SK-N-SH treated with all-trans-retinoic acid at 6 μM for 48 hours (cell line): ENCODE data around the gene ANKRD45.

Source experiments
- ATAC-seq: fragments of 200-7000 bp; cut with Tn5 transposase; 3 replicates; pipeline ENCODE4 v1.9.1; 2020; ENCODE audit warnings: mild to moderate bottlenecking, moderate library complexity
- ARNTL ChIP-seq: fragments of 450-650 bp; formaldehyde crosslinking; IDR thresholded peaks from 2 replicates; pipeline ENCODE4 v1.5.0; 2020; ENCODE audit warnings: low read depth, mild to moderate bottlenecking, moderate library complexity, borderline replicate concordance
- BACH2 ChIP-seq: fragments of 250-450 bp; sonication (Bioruptor Pico); IDR thresholded peaks from 2 replicates; pipeline ENCODE4 v1.9.0; 2021; ENCODE audit warnings: mild to moderate bottlenecking, borderline replicate concordance
- ESRRG ChIP-seq: fragments of 250-450 bp; sonication (Bioruptor Pico); IDR thresholded peaks from 2 replicates; pipeline ENCODE4 v1.6.1; 2021; ENCODE audit warnings: mild to moderate bottlenecking
- GLIS3 ChIP-seq: fragments of 250-450 bp; sonication (Bioruptor Pico); IDR thresholded peaks from 2 replicates; pipeline ENCODE4 v1.5.0; 2020; ENCODE audit warnings: mild to moderate bottlenecking, moderate library complexity
- ISL1 ChIP-seq: fragments of 250-450 bp; sonication (Bioruptor Pico); IDR thresholded peaks from 2 replicates; pipeline ENCODE4 v2.1.2; 2022; ENCODE audit warnings: mild to moderate bottlenecking, moderate library complexity
- OSR1 ChIP-seq: fragments of 250-450 bp; sonication (Bioruptor Pico); IDR thresholded peaks from 2 replicates; pipeline ENCODE4 v1.8.0; 2022; ENCODE audit warnings: moderate library complexity, mild to moderate bottlenecking, inconsistent platforms
- RARB ChIP-seq: fragments of 250-450 bp; sonication (Bioruptor Pico); IDR thresholded peaks from 2 replicates; pipeline ENCODE4 v1.8.0; 2021; ENCODE audit warnings: mild to moderate bottlenecking, moderate library complexity
- TCF4 ChIP-seq: fragments of 250-450 bp; sonication (Bioruptor Pico); IDR thresholded peaks from 2 replicates; pipeline ENCODE4 v1.8.0; 2021; ENCODE audit warnings: mild to moderate bottlenecking, moderate library complexity, borderline replicate concordance
- TOX ChIP-seq: fragments of 250-450 bp; sonication (Bioruptor Pico); IDR thresholded peaks from 2 replicates; pipeline ENCODE4 v1.8.0; 2021; ENCODE audit warnings: mild to moderate bottlenecking, moderate library complexity, borderline replicate concordance
- ZFP3 ChIP-seq: fragments of 250-450 bp; sonication (Bioruptor Pico); IDR thresholded peaks from 2 replicates; pipeline ENCODE4 v1.5.0; 2020; ENCODE audit warnings: mild to moderate bottlenecking, moderate library complexity
- ZFP30 ChIP-seq: fragments of 450-650 bp; formaldehyde crosslinking; IDR thresholded peaks from 2 replicates; pipeline ENCODE4 v1.5.0; 2022; ENCODE audit warnings: mild to moderate bottlenecking, moderate library complexity
- ZNF565 ChIP-seq: fragments of 450-650 bp; formaldehyde crosslinking; conservative IDR thresholded peaks from 2 replicates; pipeline ENCODE4 v1.5.0; 2020; ENCODE audit warnings: low read depth, mild to moderate bottlenecking, moderate library complexity
- ZNF70 ChIP-seq: fragments of 450-650 bp; formaldehyde crosslinking; IDR thresholded peaks from 2 replicates; pipeline ENCODE4 v1.5.0; 2020; ENCODE audit warnings: mild to moderate bottlenecking, moderate library complexity
- ZNF8 ChIP-seq: fragments of 450-650 bp; formaldehyde crosslinking; IDR thresholded peaks from 2 replicates; pipeline ENCODE4 v1.5.0; 2020; ENCODE audit warnings: mild to moderate bottlenecking, moderate library complexity
- TF ChIP-seq, protein P1 (sequence below): fragments of 250-450 bp; sonication (Bioruptor Pico); IDR thresholded peaks from 2 replicates; pipeline ENCODE4 v1.5.1; 2020; ENCODE audit warnings: low read depth, mild to moderate bottlenecking, moderate library complexity
- TF ChIP-seq, protein P2 (sequence below): fragments of 250-450 bp; sonication (Bioruptor Pico); IDR thresholded peaks from 2 replicates; pipeline ENCODE4 v1.5.0; 2020; ENCODE audit warnings: mild to moderate bottlenecking, moderate library complexity
- TF ChIP-seq, protein P3 (sequence below): fragments of 250-450 bp; sonication (Bioruptor Pico); IDR thresholded peaks from 2 replicates; pipeline ENCODE4 v1.8.0; 2021; ENCODE audit warnings: low read depth, mild to moderate bottlenecking, moderate library complexity, borderline replicate concordance
- TF ChIP-seq, protein P4 (sequence below): fragments of 250-450 bp; sonication (Bioruptor Pico); IDR thresholded peaks from 2 replicates; pipeline ENCODE4 v1.5.1; 2021; ENCODE audit warnings: mild to moderate bottlenecking, moderate library complexity
- TF ChIP-seq, protein P5 (sequence below): fragments of 250-450 bp; sonication (Bioruptor Pico); IDR thresholded peaks from 2 replicates; pipeline ENCODE4 v1.8.0; 2020; ENCODE audit warnings: mild to moderate bottlenecking, moderate library complexity, borderline replicate concordance

ANKRD45 gene, protein sequence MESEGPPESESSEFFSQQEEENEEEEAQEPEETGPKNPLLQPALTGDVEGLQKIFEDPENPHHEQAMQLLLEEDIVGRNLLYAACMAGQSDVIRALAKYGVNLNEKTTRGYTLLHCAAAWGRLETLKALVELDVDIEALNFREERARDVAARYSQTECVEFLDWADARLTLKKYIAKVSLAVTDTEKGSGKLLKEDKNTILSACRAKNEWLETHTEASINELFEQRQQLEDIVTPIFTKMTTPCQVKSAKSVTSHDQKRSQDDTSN

DNA sequence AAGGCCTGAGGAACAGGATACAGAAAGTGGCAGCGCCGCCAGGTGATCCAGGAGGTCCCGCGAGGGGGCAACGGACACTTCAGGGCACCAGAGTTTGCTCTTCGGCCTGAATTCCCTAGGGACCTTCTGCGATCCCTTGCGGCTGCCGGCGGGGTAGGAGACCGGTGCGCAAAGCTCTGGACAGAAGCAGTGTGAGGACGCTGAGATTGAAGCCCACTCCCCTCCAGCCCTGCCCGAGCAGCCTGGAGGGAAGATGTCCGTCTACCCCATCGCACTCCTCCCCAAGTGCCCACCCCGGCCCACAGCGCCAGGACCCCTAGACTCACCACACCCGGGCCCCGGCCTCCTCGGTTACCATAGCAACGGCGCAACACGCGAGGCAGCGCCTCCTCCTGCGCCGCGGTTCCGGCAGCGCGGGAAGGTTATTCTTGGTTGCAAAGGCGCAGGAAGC lies at the start of gene ANKRD45:
Gene ANKRD45, minus strand, starts transcription at position 361 of the 451 bp plus-strand sequence. CDS start 10,433 bp downstream, outside the sequence.
- ATAC-seq, result peak; percentile 95
- no peak for TF ChIP-seq GLIS3
- no peak for TF ChIP-seq TCF4 (CRISPR knock-in tag)
- no peak for TF ChIP-seq RARB (CRISPR knock-in tag)
- TF ChIP-seq, protein P1, sequence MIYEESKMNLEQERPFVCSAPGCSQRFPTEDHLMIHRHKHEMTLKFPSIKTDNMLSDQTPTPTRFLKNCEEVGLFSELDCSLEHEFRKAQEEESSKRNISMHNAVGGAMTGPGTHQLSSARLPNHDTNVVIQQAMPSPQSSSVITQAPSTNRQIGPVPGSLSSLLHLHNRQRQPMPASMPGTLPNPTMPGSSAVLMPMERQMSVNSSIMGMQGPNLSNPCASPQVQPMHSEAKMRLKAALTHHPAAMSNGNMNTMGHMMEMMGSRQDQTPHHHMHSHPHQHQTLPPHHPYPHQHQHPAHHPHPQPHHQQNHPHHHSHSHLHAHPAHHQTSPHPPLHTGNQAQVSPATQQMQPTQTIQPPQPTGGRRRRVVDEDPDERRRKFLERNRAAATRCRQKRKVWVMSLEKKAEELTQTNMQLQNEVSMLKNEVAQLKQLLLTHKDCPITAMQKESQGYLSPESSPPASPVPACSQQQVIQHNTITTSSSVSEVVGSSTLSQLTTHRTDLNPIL (CRISPR knock-in tag), result no peak
- no peak for TF ChIP-seq ARNTL (CRISPR knock-in tag)
- TF ChIP-seq ZFP30 (CRISPR knock-in tag), result no peak
- TF ChIP-seq, protein P2, sequence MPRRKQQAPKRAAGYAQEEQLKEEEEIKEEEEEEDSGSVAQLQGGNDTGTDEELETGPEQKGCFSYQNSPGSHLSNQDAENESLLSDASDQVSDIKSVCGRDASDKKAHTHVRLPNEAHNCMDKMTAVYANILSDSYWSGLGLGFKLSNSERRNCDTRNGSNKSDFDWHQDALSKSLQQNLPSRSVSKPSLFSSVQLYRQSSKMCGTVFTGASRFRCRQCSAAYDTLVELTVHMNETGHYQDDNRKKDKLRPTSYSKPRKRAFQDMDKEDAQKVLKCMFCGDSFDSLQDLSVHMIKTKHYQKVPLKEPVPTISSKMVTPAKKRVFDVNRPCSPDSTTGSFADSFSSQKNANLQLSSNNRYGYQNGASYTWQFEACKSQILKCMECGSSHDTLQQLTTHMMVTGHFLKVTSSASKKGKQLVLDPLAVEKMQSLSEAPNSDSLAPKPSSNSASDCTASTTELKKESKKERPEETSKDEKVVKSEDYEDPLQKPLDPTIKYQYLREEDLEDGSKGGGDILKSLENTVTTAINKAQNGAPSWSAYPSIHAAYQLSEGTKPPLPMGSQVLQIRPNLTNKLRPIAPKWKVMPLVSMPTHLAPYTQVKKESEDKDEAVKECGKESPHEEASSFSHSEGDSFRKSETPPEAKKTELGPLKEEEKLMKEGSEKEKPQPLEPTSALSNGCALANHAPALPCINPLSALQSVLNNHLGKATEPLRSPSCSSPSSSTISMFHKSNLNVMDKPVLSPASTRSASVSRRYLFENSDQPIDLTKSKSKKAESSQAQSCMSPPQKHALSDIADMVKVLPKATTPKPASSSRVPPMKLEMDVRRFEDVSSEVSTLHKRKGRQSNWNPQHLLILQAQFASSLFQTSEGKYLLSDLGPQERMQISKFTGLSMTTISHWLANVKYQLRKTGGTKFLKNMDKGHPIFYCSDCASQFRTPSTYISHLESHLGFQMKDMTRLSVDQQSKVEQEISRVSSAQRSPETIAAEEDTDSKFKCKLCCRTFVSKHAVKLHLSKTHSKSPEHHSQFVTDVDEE (CRISPR knock-in tag), result no peak
- TF ChIP-seq, protein P3, sequence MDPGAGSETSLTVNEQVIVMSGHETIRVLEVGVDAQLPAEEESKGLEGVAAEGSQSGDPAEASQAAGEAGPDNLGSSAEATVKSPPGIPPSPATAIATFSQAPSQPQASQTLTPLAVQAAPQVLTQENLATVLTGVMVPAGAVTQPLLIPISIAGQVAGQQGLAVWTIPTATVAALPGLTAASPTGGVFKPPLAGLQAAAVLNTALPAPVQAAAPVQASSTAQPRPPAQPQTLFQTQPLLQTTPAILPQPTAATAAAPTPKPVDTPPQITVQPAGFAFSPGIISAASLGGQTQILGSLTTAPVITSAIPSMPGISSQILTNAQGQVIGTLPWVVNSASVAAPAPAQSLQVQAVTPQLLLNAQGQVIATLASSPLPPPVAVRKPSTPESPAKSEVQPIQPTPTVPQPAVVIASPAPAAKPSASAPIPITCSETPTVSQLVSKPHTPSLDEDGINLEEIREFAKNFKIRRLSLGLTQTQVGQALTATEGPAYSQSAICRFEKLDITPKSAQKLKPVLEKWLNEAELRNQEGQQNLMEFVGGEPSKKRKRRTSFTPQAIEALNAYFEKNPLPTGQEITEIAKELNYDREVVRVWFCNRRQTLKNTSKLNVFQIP (CRISPR knock-in tag), result no peak
- TF ChIP-seq ZNF70 (CRISPR knock-in tag), result no peak
- TF ChIP-seq, protein P4, sequence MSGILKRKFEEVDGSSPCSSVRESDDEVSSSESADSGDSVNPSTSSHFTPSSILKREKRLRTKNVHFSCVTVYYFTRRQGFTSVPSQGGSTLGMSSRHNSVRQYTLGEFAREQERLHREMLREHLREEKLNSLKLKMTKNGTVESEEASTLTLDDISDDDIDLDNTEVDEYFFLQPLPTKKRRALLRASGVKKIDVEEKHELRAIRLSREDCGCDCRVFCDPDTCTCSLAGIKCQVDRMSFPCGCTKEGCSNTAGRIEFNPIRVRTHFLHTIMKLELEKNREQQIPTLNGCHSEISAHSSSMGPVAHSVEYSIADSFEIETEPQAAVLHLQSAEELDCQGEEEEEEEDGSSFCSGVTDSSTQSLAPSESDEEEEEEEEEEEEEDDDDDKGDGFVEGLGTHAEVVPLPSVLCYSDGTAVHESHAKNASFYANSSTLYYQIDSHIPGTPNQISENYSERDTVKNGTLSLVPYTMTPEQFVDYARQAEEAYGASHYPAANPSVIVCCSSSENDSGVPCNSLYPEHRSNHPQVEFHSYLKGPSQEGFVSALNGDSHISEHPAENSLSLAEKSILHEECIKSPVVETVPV (CRISPR knock-in tag), result no peak
- no peak for TF ChIP-seq ZFP3 (CRISPR knock-in tag)
- TF ChIP-seq ESRRG (CRISPR knock-in tag), result no peak

DNA sequence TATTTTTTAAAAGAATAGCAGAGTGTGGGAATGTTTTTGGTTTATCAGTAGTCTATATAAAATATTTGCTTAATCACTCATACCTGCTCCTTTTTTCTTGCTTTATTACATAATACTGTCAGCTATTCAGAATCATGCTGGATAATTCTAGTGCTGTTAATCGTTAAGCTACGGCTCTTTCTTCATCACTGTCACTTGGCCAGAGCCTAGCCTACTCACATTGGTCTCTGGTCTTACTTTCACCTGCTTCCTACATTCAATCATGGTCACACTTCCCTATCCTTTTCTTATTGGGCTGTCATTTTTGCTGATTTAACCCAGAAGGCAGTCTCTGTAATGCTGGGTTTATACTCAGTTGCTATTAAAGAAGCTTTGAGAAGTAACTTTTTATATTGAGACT lies 47.6 kb upstream of the ANKRD45 start:
- no peak for TF ChIP-seq GLIS3
- TF ChIP-seq ISL1 (CRISPR knock-in tag), result no peak
- TF ChIP-seq TOX (CRISPR knock-in tag), result no peak
- ATAC-seq, result no peak

DNA sequence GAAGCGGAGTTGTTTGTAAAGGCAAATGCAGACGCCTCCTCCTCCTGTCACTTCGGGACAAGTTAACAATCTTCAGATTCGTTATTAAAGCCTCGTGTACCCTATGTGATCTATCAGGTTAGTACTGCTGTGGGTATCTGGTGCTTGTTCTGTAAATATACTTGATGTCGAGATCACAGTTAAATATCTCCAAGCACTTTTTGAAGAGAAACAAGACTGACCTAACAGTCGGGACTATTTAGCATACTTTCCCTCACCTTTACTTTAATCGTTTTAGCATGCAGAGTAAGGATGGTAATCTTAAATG lies 45.8 kb upstream of the ANKRD45 start:
- ATAC-seq, result no peak; the same call in 2 of the 3 replicates

DNA sequence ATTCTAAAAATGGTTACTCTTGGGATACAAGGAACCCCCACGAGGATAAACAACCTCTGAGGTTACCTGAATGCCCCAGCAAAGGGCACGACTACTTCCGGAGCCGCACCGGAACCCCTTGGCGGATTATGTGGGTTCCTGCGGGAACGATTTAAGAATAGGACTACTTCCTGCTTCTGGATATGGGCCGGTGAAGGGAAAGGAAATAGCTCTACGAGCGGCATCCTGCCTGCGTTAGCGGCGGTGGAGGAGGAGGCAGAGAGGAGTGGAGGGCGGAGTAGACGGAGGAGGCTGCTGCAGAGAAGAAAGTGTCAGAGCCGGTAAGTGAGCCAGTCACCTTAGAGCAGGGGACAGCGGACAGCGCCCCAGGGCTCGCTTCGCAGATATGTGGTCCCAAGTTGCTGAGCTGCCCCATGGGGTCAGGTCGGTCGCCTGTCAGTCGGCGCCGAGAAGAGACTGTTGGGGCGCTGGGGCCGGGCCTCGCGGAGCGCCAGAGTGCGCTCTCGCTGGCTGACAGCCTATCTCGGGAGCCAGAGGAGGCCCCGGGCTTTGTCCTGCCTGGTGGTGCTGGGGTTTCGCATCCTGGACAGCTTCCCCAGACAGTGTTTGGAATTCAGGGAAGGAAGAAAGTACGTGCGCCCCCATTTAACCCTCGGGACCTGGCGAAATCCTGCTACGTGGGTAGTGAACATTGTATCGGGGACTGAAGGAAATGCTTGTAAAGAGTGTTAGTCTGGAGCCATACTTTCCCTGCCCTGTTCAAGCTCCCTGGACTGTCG lies 45.3 kb upstream of the ANKRD45 start, which contains the start of gene KLHL20:
Gene KLHL20, plus strand, starts transcription at position 223 of the 779 bp plus-strand sequence. CDS start 1,063 bp downstream, outside the sequence.
- peak; percentile 99 for ATAC-seq
- TF ChIP-seq, protein P3 (CRISPR knock-in tag), result peak; percentile 41; the same call in 1 of the 2 replicates
- TF ChIP-seq ZFP3 (CRISPR knock-in tag) (peak; percentile 71; the same call in 1 of the 2 replicates), ARNTL (CRISPR knock-in tag) (peak; percentile 48; the same call in 1 of the 2 replicates), TCF4 (CRISPR knock-in tag) (no peak), TOX (CRISPR knock-in tag) (peak; percentile 89), ESRRG (CRISPR knock-in tag) (no peak), BACH2 (CRISPR knock-in tag) (no peak), ZNF565 (CRISPR knock-in tag) (peak; percentile 91), ZNF70 (CRISPR knock-in tag) (no peak), OSR1 (CRISPR knock-in tag) (peak; percentile 93), ZNF8 (peak; percentile 54; the same call in 1 of the 2 replicates), ISL1 (CRISPR knock-in tag) (no peak)
- TF ChIP-seq, protein P5, sequence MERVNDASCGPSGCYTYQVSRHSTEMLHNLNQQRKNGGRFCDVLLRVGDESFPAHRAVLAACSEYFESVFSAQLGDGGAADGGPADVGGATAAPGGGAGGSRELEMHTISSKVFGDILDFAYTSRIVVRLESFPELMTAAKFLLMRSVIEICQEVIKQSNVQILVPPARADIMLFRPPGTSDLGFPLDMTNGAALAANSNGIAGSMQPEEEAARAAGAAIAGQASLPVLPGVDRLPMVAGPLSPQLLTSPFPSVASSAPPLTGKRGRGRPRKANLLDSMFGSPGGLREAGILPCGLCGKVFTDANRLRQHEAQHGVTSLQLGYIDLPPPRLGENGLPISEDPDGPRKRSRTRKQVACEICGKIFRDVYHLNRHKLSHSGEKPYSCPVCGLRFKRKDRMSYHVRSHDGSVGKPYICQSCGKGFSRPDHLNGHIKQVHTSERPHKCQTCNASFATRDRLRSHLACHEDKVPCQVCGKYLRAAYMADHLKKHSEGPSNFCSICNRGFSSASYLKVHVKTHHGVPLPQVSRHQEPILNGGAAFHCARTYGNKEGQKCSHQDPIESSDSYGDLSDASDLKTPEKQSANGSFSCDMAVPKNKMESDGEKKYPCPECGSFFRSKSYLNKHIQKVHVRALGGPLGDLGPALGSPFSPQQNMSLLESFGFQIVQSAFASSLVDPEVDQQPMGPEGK (CRISPR knock-in tag), result peak; percentile 9; the same call in 1 of the 2 replicates
- TF ChIP-seq, protein P1 (CRISPR knock-in tag), result no peak

More for the DNA sequence above, 45.8 kb upstream of the ANKRD45 start:
- TF ChIP-seq ISL1 (CRISPR knock-in tag), result no peak
- TF ChIP-seq TCF4 (CRISPR knock-in tag), result no peak
- TF ChIP-seq TOX (CRISPR knock-in tag), result no peak
